ENCODE data around the gene KBTBD12.

Gene KBTBD12

DNA sequence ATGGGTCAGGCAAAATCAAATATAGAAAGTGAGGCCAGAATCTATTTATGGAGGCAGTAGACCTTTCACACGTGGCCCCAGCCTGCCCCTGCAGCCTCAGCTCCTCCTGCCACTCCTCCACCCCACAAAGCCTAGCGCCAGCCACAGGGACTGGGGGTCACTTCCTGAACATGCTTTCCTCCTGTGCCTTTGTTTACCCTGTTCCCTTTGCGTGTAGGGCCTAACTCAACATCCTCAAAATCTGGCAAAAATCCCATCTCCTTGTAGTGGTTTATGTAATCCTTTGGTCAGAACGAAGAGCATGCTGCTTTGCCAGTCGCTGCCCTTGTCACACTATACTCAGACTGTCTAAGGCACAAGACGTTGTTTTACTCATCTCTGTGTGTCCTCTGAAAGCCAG lies 39.6 kb downstream of the KBTBD12 start:
- FAIRE-seq: no peak

DNA sequence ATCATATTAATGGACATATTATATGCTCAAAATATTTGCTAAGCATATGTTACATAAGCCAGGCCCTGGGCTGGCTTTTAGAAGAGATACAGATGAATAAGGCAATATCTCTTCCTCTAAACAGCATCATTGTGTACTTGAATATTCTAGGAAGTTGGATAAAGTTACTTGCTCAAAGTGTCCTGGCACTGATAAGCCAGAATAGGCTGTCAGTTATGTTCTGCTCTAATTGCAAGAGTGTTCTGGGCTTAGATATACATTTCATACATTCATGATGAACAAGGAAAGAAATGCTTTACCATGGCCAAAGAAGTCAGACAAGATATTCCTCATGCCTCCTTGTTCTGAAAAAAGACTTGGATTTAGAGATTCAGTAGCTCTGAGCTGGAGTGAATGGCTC lies 40.7 kb downstream of the KBTBD12 start:
- no peak for FAIRE-seq

DNA sequence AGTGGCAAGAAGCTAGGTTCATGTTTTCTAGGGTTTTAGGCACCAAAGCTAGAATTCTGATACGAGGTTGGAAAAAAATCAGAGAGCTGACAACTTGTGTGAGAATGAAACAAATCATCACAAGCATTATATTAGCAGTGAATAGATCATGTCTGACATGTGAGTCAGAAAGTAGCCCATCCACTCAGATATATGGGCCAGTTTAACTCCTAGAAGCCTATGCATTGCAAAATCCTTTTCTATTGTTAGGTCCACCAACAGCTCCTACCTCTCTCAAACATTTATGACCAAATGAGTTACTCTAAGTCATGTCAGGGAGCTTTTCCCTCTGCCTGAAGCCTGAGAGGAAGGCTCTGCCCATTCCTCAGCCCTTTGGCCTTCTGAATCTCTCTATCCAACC lies 44.0 kb downstream of the KBTBD12 start:
- FAIRE-seq: no peak

DNA sequence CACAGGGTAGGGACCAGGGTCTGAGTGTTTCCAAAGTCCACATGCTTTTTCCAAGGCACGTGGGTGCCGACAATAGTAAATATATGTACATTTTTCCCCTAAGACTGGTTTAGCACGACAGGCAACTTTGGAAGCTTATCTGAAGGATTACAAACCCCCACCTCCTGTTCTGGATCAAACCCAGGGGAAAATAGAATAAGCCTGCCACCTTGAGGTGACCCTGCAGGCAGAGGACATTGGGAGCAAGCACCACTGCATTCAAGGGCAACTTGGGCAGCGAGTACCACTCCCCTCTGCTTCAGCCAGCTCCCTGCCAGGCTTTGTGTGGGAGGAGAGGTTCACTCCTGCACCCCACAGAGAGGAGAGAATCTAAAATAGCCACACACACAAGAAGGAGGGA lies 44.8 kb downstream of the KBTBD12 start:
- no peak for FAIRE-seq

DNA sequence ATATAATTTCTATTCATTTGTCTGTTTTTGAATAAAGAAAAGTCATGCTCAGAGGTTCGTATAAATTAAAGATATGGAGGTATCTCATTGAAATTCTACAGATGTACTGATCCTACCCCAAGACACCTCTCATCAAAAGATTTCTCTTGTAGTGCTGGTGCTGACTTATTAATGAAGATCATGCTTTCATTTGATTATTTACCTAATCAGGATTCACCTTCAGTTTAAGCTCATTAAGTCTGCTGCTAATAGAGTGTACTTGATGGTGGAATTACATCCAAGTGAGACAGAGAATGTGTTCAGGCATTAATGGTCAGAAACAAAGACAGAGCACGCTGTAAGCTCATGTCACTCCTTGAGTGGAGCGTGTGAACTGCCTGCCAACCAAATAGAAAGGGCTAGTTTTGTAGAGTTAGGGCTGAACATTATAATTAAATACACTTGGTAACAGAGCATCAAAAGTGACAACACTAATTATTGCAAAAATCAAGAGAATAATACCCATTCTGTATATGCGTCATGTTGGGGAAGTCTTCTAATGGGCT lies 45.5 kb downstream of the KBTBD12 start:
- FAIRE-seq: no peak

DNA sequence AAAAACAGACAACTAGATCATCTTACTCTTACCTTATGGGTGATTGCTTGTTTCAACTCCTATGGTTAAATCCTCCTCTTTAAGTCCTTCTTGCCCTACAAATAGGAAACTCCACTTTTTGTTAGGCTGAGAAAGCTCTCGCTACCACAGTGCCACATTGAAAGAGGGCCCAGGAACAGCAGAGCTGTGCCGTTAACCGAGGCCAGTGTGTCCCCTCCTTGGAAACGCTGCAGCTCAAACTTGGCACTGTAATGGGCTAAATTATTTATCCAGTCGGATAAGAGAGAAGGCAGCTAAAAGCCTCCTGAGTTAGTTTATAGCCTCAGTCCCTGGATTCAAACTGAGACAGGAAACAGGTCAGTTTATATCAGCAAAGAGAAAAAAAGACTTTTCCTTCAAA lies 46.1 kb downstream of the KBTBD12 start:
- FAIRE-seq: no peak

DNA sequence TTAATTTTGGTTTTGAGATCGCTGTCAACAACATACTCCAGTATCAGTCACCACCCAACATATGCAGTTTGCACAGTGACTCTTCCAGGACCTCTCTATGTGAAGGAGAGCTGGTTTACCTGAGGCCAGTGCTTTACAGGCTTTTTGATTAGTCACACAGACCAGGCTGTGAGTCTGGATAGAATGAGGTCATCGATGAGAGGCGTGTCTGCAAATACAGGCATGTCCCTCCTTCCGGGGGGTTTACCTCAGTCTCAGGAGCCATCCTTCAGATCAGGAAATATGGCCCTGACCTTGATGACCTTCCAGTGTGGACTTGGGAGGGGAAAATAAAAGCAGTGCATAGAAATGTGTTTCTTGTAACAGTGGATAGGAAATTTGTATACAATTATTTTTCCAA lies 46.9 kb downstream of the KBTBD12 start:
- FAIRE-seq: no peak

DNA sequence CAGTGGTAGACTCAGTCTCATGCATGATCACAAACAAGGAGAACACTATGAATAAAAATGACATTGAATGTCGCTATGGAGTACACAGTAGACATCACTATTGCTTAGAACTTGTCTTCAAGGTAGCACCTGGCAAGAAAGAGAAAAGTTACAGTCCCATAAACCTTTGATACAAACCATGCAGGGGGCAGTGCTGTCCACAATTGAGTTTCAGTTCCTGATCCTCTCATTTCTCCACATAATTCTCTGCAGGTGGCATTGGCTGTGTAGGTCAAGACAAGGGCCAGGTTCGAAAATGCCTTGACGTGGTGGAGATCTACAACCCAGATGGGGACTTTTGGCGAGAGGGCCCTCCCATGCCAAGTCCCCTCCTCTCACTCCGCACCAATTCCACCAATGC lies 47.9 kb downstream of the KBTBD12 start:
- FAIRE-seq: no peak

DNA sequence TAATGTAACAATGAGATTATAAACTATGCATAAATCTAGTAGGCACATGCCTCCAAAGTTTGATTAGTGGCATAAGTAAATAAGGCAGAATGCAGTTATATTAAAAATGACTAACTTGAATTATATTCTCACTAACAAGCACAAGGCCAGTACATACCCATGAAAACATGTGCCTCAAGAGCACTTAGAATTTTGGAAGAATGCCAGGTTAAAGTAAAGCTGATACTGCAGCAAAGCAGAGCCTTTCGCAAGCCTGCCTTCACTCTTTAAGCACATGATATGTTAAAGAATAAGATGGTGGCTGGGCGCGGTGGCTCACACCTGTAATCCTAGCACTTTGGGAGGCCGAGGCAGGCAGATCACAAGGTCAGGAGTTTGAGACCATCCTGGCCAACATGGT lies 49.0 kb downstream of the KBTBD12 start:
- FAIRE-seq: no peak

DNA sequence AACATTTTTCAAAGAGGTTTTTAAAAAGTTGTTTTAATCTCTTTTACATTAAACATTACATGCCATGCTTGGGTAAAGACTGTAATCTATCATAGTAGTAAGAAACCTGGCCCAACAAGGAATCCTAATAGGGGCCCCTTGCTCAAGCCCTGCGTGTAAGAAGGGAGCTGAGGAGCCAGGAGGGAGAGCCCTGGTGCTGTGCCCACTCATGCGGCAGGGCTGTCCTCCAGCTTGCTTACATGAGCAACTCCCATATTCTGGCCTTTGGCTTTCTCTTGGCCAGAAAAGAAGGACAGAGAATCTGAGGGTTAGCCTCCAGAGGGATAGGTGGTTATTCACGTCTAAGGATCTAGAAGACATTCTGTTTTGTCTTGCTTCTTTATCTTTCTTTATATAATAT lies 49.8 kb downstream of the KBTBD12 start:
- no peak for FAIRE-seq

DNA sequence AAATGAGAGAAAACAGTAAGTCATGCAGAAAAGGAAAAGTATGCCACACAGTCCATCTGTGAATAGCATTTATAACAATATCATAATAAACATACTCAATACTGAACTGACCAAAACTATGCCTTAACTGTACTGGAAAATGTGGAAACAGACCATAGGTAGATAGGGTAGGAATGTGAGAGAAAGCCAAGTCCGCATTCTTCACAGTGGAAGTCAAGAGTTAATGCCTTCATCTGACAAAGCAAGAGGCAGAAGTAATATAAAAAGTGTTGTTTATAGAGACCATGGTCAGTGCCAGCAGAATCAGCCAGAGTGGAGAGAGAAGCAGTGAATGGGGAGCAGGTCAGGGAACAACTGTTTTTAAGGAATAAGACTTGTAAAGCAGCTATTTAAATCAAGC lies 52.3 kb downstream of the KBTBD12 start:
- FAIRE-seq: no peak

DNA sequence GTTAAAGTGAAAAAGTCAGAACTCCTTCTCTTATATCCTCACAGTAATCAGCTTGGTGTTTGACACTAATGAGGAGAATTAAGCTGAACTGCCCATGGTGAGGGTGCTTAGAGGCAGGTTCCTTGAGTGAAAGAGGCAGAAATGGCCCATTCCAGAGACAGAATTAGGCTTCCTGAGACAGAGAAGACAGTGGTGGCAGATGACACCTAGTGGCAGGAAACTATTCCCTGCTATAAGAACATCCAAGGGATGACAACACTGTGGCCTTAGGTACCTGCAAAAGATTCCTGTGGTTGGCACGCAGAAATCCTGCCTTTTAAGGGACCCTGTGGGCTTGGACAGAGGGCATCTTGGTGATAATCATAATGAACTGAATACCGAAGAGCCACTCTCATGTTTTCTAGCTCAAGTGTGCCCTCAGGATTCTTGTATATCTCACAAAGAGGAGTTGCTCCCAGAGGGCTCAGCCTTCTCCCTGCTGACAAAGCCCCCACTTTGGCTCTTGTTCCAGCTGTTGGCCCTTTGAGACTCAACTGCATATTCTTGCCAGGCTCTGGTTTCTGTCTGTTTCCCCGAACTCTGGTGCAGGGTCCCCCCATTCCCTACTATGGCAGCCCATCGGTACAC lies 56.0 kb downstream of the KBTBD12 start:
- no peak for FAIRE-seq

DNA sequence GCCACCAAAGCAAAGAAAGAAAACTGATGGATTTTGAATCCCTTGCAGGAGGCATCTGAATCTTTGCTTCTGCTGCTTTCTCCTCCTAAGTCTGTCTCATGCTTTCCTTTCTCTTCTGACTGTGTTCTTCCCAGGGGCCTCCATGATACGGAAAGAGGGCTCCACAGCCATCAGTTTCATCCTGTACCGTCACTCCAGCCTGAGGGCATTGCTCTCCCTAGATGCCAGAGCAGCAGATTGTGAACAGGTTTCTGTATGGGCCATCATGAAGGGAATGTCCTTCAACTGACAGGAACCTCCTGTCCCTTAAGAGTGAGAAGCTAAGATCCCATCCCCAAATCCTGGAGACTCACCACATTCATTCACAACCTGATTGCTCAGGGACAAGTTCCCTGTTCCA lies 59.2 kb downstream of the KBTBD12 start:
- no peak for FAIRE-seq

DNA sequence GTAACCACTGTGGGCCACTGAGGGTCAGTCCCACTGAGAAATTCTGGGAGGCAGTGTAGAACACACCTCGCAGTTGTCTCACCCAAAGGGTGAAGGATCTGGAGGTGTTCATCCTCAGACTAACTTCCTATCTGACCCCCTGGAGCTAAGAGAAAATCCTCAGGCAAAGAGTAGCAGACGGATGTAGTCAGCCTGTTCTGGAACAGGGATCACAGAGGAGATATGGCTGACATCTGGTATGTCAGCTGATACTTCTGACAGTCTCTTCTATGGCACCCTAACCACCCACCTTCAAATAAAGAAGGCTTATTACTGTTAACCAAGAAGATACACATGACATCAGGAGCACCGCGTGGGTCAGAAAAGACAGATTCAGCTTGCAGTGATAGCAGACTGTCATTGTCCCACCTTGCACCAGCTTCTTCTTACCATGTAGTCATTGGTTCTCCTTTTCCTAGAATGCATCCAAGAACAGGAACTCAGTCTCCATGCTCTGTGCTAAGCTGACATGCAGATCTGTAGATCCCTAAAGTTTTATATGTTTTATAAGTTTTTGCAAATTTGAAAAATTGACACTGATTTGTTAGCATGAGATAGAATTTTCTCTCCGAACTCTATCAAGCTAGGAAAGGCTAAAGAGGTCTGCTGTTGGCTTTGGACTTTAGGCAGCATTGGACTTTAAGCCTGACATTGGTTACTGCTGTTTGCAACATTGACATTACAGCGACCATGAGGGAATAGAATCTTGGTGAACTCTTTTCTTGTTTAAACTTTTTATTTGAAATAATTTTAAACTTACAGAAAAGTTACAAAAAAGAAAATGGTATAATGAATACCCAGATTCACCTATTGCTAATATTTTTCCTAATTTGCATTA lies 60.4 kb downstream of the KBTBD12 start:
- no peak for FAIRE-seq

DNA sequence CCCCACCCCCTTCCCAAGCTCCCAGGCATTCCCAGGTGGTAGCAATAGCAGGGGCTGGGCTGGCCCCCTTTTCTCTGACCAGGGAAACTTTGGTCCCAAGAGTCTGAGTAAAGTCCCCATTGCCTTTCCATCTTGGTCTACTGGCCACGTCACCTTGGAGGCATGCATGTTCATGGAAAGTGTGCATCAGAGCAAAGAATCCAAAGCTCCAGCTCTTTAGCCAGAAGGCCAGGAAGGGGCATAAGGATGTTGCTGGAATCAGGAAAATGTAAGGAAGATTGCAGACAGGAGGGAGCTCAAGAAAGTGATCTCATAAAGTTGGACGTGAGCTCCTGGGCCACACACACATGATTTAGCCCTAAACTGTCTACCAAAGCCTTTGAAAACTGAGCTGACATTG lies 63.6 kb downstream of the KBTBD12 start:
- FAIRE-seq: no peak

DNA sequence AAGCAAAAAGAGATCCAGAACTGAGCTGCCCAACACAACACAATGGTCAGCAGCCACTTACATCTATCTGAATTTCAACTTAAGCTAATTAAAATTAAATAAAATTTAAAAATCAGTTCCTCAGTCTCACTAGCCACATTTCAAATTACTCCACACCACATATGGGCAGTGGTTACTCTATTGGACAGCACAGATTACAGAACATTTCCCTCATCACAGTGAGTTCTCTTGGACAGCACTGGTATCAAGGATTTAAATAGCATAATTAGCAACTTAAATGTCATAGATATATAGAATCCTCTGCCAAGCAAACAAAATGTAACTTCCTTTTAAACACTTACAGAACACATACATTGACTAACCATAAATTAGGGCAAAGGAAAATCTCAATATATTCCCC lies 64.4 kb downstream of the KBTBD12 start:
- no peak for FAIRE-seq

DNA sequence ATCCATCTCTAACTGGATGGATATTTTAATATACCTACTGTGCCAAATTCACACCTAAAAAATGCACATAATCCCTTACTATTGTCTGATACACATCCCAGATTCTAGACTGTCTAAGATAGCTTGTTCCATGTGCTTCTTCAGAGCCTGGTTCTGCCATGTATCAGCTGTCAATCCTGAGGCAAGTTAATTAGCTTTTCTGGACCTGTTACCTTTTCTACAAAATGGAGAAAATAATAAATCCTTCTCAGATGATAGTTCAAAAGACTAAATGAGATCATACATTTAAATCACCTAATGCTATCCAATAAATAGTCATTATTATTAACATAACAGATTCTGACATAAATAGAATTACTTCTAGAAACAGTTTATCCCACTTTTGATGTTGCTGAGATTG lies 66.1 kb downstream of the KBTBD12 start:
- FAIRE-seq: no peak

DNA sequence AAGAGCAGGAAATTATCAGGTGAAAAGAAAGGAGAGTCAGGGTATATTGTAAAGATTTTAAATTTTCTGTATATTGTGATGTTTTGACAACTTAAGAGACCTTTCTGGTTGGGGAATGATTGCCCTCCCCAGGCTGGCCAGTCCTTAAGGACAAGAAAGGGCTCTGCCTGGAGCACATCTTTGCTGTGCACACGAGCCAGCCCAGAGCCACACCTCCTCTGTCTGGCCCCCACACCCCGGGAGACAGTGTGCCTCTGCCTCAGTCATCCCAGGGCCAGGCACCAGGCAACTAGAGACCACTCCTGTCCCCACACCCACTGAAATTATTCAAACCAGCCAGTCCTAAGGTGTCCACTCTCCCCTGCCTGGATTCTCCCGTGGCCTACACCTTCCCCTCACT lies 67.1 kb downstream of the KBTBD12 start:
- no peak for FAIRE-seq

DNA sequence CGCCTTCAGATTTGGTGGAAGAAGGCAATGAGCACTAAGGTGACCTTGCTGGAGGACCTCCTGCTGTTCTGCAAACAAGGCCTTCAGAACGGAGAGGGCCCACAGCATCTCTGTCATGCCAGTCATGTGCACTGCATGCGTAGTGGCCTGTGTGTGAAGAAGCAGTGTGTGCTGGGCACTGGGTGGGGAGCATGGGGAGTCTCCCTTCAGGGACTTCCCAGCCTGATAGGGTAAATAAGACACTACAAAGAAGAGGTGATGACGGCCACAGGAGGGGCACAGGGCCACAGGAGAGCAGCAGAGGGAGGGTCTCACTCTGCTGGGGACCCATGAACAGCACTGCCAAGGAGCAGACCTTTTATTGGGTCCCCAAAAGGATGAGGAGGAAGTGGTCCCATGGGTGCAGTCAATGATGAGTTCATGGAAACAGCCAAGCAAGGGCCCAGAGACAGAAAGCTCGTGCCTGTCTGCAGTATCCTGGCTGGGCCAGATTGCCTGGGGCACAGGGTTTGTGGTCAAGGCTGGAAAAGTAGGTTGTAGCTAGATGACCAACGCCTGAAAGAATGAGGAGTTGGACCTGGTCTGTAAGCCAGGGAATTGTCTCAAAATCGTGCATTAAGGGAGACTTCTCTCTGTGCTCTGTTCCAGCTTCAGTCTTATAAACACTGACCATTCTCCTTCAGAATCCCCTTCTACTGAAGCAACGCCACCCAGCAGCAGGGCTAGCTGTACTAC lies 69.4 kb downstream of the KBTBD12 start:
- FAIRE-seq: no peak

DNA sequence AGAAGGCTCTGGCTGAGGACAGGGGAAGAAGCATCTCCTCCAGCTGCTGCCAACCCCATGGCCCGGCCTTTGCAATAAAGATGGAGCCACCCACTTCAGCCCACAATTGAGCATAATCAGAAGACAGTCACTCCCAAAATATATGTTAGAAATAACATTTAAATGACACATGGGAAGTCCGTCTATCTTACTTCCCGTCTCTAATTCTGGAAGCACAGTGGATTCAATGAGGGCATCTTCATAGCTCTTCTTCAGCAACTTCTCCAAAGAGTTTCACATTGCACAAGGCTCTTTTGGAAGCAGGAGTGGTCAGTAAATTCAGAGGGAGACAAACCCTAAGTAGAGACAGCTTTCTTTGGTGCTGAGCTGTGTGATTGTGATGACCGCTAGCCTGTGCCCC lies 70.2 kb downstream of the KBTBD12 start:
- FAIRE-seq: no peak

DNA sequence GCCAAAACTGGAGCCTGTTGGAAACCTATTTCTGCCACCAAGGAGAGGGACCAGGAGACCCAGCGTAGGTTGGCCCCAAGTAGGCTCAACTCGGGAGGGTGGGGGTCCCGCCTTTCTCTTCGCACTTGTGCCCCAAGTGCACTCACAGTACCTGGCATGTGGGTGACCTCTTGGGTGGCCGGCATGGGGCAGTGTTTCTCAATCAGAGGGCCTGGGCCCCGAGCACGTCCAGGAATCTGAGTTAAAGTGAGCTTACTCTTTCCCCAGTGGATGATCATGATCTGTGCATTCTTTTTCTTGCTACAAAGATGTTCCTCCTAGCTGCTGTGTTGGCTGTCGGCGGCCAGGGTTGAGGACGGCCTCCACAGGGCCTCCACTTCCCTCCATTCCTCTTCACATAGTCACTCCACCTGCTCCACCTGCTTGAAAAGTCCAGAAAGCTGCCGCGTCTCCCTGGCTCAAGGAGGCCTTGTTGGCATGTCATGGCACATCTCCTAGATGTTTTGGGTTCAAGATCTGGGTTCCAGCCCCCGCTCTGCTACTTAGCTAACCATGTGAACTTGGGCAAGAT lies 70.7 kb downstream of the KBTBD12 start:
- FAIRE-seq: no peak

DNA sequence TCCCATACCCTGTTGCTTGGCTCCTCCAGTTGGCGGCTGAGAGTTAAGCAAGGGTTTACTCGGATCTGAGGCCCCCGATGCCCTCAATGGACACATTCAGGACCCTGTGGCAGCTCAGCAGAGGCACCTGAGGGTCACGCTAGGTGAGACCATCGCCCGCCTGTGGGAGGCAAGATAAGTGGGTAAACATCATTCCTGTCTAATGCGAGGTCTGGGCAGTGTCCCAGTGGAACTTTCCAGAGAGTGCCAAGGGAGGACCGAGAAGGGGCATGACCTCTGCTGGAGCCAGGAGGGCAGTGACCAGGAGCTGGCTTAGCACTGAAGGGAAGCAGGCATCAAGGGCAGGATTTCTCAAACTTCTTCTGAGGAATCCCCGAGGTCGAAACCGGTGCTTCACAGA lies 71.8 kb downstream of the KBTBD12 start:
- no peak for FAIRE-seq

DNA sequence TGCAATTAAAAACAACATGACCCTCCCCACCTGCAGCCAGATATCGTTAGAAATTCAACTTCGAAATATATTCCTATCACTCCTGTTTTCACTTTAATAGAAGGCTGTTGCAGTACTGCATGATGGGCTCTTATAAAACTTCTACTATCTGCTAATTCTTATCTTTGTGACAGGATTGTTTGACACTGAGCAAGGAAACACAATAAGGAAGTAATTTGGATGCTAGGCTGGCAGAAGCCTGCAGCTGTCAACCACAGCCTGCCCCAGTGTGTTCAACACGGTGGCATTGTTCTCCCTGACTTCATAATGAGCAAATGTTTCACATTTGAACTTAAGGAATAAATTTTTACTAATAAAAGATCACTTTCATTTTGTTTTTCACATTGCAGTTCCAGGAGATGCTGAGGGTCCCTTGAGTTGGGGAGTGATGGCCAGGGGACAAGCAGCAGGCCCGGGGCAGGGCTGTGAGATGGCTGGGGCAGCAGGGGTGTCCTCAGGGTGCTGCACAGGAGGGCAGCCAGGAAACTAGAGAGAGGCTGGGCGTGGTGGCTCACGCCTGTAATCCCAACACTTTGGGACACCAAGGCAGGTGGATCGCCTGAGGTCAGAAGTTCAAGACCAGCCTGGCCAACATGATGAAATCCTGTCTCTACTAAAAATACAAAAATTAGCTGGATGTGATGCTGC lies 72.4 kb downstream of the KBTBD12 start:
- FAIRE-seq: no peak
